ENCODE data around the gene CASP2.
"Not testable (repeated sequence)": the region's sequence is repeated elsewhere in the genome, so short reads cannot be mapped to it uniquely, and the experiment has no call there.

Gene CASP2

DNA sequence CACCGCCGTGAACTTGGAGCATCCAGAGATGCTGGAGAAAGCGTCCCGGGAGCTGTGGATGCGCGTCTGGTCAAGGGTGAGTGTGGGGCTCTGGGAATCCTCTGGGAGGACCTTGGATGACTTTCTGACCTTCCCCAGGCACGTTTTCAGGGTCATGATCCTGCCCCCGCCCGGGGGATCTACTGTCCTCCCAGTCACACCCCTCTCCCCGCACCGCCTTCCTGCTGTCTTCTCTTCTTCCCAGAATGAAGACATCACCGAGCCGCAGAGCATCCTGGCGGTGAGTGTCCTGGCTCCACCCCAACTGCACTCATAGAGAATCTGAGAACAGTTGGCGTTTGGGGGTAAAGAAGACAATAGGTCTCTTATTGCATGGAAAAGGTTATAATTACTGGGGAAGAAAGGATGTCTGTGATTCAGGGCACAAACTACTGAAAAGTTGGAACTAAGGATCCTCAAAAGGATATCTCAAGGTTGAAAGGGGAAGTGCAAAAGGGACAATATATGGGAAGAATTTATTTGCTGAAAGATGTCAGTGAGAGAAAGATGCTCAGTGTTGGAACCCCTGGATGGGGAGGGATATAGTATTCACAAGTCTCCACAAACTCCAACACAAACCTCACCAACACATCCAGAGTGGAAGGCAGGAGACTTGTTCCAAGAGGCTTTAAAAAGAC is 23.0 kb upstream of the CASP2 start:
- no peak for DNase-seq

DNA sequence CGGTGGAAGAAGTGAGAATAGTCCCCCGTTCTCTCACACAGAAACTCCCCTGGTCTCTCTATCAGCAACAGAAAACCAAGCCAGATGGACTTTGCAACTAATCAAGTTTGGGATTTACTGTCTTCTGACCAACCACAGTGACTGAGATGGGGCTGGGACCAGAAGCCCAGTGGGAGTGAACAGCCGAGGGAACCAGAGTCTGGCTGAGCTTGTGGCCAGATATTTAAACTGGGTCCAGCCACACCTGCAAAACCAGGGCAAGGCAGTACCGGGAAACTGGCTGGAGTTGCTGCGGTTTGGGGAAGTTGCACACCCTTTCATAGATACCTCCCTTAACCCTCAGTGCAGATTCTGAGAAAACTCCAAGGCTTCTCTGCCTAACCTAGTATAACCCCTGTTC is 18.9 kb upstream of the CASP2 start:
- DNase-seq, result no peak

- DNase-seq, result no peak
These were observed 16.9 kb upstream of the CASP2 start for GRCh38 chr7:143271240-143271639.

DNA sequence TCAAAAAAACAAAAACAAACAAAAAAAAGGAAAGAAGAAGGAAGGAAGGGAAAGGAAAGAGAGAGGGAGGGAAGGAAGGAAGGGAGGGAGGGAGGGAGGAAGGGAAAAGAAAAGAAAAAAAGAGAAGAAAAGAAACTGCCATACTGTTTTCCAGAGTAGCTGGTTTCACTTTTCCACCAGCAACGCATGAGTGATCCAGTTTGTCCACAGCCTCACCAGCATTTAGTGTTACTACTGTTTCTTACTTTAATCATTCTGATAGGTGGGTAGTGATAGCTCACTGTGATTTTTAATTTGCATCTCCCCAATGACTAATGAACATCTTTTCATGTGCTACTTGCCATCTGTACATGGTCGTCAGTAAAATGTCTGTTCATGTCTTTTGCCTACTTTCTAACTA is 15.3 kb upstream of the CASP2 start:
- no peak for DNase-seq

DNA sequence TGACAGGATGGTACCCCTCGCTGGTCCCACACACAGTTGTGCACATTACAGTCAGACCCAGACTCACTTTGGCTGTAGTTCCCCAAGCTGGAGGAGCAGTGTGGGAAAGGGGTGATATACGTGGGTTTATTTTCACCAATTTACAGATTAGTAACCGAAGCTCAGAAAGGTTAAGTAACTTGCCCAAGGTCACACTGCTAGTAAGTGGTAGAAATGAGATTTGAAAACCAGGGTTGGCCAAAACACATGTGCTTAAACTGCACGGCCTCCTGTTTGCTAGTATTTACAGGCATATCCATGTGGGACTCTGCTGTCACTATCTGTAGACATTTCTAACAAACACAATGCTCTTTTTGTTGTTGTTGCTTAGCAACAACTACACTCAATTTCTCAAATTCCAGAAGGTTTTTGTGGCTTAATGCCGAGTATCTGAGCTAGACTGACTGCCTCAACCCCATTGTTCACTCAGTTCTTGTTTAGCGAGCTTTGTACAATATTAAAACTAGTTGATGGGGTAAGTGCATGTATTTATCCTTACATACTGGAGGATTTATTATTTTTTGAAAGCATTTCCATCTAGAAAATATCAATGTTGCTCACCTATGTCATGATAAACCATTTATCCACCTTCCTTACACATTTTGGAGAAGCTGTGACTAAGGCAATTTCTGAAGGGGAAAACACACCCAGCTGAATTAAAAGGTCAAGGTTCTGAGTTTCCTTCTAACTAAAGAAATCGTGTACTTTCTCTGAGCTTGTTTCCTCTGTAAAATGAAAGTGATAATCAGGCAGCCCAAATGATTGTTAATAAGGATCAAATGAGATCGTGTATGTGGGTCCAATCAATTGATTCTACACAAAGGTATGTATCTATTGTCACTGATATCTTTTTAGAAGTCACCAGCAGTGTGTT is 8.7 kb upstream of the CASP2 start:
- DNase-seq, result peak in 3 of 6 experiments; percentile 11 to 39 (median 17)

DNA sequence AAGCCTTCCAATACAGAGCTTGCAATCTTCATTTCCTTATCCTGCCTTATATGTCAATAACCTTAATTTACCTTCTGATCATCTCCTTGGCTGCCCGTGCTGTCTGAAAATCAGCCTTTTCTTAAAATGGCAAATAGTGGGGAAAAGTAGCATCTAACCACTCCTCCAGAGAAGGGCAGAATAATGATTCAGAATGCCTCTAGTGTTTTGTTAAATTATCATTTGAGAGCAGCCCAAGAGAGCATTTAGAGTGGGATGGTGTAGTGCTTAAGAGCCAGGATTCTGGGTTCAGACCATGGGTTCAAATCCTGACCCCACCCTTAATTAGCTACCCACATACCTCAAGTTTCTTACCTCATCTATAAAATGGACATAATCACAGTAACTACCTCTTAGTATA is 8.0 kb upstream of the CASP2 start:
- no peak for DNase-seq

DNA sequence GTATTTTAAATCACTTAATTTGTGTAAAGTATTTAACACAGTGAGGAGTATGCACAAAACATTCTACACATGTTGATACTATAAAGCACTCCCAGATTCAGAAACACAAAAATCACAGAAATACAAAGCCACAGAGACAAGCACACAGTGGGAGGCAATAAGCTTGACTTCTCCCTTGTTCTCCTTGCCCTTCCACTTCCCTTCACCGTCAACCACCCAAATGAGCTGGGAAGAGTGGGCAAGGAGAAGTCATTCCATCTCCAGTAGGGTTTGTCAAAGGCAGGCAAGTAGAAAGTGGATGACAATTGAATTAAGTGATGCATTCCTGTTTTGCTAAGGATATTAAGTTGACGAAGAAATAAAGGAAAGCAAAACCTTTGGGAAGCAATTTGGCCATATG is 7.6 kb upstream of the CASP2 start:
- DNase-seq, result no peak

GRCh38 chr7:143281529-143281928 is 6.6 kb upstream of the CASP2 start:
- DNase-seq, result no peak

GRCh38 chr7:143282124-143282523 is 6.0 kb upstream of the CASP2 start:
- DNase-seq, result no peak

DNA sequence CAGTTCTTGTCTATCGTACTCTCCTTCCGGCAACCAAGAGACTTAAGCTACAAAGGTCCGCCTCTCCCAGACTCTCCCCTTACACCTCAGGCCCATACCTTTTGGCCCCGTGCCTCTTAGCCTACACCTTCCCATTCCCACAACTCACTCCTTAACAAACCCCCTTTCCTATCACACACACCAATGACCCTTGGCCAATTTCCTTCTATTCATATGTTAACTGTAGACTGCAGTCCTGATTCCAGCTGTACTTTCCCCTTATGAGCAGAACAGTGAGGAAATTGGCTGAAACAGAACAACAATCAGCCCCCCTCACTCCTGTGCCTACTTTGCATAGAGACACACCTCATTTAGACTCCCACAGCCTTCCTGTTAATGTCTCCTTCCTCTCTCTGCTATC is 4.8 kb upstream of the CASP2 start:
- no peak for DNase-seq

DNA sequence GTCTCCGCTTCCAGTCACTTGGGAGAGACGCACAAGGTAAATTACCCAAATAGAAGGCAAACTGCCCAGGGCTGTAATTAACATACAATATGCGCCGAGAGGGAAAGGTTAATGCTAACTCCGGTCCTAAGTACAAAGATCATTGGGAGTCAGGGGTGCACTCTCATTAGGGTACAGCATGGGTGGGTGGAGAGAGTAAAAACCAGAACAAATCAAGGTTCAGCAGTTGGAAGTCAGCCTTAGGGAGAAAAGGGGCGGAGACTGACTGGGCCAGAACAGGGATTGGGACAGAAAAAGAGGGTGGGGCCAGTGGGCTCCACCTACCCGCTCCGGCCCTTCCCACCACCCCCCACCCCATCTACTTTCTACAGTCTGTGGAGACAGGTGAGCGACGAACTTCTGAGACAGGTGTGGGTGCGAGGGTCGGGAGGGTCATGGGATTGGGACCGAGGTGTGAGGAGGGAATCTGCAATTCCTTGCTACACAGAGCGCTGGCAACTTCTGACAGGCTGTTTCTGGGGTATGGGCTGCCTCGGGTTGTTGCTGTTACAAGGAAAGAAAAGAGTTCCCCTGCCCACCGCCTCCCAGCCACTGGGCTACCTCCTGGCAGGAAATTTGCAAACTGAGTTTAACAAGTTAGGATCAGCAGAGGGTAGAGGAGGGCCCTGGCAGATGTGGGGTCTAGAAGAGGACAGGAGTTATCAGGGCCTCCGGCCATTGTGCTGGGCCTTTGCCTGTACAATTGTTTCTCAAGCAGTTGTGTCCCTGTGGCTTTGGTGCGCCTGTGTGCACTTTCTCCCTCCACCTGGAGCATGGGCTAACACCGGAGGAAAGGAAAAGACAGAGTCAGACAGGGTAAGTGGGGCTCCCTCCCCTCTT is 3.3 kb upstream of the CASP2 start, which contains the start of gene TMEM139:
Gene TMEM139 (plus strand): TSS at position 368 of the 879 bp plus-strand sequence. CDS start 1,000 bp downstream, outside the sequence.
- DNase-seq, result no peak

GRCh38 chr7:143285470-143285778 is 2.7 kb upstream of the CASP2 start:
- DNase-seq, result no peak

DNA sequence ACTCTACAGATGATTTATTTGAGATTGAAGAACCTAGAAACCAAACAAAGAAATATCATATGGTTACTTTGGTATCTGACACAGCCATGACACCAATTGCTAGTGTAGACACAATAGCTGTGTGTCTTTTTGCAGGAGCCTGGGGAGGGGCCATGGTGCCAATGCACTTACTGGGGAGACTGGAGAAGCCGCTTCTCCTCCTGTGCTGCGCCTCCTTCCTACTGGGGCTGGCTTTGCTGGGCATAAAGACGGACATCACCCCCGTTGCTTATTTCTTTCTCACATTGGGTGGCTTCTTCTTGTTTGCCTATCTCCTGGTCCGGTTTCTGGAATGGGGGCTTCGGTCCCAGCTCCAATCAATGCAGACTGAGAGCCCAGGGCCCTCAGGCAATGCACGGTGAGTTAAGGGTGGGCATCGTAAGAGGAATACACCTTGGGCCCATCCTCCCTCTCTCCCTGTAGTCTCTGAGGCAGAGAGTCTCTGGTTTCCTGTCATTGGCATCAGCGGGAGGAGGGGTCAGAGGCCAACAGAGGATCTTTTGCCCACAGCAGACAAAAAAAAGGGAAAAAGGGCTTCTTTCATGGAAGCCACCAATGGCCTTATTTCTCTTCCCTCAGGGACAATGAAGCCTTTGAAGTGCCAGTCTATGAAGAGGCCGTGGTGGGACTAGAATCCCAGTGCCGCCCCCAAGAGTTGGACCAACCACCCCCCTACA is 2.2 kb upstream of the CASP2 start:
- no peak for DNase-seq

DNA sequence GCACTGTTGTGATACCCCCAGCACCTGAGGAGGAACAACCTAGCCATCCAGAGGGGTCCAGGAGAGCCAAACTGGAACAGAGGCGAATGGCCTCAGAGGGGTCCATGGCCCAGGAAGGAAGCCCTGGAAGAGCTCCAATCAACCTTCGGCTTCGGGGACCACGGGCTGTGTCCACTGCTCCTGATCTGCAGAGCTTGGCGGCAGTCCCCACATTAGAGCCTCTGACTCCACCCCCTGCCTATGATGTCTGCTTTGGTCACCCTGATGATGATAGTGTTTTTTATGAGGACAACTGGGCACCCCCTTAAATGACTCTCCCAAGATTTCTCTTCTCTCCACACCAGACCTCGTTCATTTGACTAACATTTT is 1.6 kb upstream of the CASP2 start:
- no peak for DNase-seq

DNA sequence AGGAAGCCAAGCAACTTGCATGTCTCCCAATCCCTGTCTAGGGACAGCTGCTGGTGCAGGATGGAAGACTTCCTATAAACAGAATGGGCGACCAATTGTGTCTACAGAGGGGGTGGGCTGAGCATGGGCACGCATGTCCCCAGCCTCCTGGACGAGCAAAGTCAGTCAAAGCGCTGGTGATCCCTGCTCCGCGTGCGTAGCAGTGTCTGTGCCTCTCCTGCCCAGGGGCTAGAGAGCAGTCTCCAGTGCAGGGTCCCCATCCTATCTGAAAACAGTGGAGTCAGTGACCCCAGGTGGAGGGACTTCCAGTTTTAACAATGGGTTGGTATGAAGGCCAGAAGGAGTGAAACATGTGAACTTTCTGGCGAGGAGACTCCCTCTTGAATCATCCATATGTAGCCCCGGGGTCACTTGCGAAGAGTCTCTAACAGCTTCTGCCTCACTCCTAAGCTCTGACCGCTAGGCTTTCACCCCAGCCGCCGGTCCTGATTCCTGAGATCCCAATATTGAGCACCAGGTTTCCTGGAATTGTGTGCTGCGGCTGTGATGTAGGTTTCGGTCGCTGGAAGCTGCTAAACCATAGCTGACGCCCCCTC is 714 bp upstream of the CASP2 start:
- no peak for DNase-seq

DNA sequence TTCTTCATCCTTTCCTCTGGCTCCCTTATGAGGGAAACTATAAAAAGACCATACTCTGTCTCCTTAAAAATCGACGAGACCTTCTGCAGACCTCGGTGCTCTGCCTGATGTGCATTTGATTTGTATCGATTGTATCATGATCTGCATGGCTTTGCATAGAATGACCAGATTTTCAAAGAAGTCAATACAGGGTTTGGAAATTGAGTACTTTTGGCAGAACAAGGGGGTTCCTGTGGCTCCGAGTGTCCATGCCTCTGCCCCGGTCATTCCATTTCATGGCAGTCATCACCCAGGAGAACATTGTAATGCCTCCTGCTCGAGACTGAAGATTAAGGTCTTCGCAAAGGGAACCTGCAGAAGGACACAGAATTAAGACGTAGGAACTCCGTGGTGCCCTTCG is 685 bp downstream of the CASP2 start:
- DNase-seq, result no peak

GRCh38 chr7:143289421-143289820 is 1.3 kb downstream of the CASP2 start:
- no peak for DNase-seq

DNA sequence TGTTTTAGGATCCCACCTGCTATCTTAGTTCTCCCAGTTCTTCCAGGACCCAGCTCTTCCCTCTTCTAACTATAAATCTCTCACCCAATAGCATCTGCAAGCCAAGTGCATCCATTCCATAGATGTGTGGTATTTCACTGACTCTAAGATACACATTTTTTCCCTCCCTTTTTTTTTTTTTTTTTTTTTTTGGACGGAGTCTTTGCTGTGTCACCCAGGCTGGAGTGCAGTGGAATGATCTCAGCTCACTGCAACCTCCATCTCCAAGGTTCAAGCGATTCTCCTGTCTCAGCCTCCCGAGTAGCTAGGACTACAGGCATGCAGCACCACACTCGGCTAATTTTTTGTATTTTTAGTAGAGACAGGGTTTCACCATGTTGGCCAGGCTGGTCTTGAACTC is 1.7 kb downstream of the CASP2 start:
- DNase-seq, result not testable (repeated sequence)

- no peak for DNase-seq
These were observed 2.1 kb downstream of the CASP2 start for GRCh38 chr7:143290293-143290692.

GRCh38 chr7:143292876-143293275 is 4.7 kb downstream of the CASP2 start:
- DNase-seq, result no peak

GRCh38 chr7:143295870-143296269 is 7.7 kb downstream of the CASP2 start:
- DNase-seq, result no peak

GRCh38 chr7:143296686-143297085 is 8.5 kb downstream of the CASP2 start:
- DNase-seq, result no peak
